COLO668 (cell line): ENCODE measurements around the gene ZFHX3.

Experiments
- DNase-seq: peaks from one replicate; lab custom pipeline; 2025; ENCODE audit not compliant: unreplicated experiment; lab: John Stamatoyannopoulos, UW

The ZFHX3 gene

DNA sequence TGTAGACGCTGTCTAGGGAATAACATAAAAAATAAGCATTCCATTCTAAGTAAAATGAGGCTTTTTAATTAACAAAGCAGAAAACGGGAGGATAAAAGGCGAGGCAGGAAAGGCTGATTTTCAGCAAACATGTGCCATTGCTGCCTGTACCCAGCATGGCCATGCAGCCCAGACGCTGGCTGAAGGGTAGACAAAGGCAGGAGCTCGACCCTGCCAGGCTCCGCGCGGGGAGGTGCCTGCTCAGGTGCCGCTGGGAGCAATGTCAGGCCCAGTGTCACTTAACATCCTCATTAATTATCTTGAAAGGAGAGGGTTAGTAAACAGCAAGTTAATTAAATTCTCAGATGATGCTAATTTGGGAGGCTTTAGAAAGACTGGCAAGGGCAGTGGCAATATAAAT lies 136.0 kb downstream of the ZFHX3 start:
- DNase-seq = no peak

DNA sequence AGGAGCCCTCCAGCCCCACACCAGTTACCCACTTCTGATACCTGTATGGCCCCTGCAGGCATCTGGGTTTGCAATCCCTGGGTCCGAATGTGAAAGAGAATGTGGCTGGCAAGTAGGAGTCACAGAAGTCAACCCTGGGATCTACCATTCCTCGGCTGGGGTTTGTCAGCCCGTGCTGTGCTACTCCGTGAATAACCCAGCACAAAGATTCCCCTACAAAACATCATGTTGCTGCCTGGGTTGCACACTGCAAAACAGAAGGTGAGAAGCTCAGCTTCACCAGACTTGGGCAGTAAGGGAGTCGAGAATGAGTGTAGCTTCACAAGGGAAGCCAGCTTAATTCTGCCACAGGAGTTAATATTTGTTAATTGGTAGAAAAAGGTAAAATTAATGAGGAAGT lies 137.1 kb downstream of the ZFHX3 start:
- DNase-seq = no peak

DNA sequence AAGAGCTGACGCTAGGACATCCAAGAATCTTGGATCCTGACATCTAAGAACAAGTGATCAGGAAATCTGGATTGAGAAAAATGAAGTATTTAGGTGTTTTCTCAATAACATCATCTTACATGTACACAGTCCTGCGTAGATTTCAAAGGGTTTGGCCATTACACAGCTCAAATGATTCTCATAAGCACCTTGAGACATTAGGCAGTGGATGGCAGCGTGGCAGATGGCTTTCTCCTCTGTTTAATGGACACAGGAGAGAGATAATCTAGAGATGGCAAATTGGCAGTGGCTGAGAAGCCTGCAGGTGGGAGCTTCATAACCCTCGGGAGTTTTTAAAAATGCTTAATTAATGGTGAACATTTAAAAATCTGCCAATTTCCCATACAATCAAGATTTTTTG lies 137.5 kb downstream of the ZFHX3 start:
- DNase-seq = no peak

DNA sequence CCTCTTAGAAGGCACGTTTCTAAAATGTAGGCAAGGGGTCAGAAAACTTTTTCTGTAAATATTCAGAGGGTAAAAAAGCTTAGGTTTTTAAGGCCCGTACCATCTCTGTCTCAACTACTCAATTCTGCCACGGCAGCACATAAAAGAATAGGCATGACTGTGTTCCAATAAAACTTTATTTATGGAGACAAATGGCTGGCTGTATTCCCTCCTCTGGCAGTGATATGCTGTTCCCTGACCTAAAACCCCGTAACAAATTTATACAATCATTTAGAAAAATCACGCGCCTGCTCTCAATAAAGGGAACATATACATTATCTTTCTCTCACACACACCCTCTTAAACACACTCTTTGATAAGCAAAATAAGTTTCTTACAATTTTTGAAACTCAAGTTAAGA lies 138.7 kb downstream of the ZFHX3 start:
- no peak for DNase-seq

DNA sequence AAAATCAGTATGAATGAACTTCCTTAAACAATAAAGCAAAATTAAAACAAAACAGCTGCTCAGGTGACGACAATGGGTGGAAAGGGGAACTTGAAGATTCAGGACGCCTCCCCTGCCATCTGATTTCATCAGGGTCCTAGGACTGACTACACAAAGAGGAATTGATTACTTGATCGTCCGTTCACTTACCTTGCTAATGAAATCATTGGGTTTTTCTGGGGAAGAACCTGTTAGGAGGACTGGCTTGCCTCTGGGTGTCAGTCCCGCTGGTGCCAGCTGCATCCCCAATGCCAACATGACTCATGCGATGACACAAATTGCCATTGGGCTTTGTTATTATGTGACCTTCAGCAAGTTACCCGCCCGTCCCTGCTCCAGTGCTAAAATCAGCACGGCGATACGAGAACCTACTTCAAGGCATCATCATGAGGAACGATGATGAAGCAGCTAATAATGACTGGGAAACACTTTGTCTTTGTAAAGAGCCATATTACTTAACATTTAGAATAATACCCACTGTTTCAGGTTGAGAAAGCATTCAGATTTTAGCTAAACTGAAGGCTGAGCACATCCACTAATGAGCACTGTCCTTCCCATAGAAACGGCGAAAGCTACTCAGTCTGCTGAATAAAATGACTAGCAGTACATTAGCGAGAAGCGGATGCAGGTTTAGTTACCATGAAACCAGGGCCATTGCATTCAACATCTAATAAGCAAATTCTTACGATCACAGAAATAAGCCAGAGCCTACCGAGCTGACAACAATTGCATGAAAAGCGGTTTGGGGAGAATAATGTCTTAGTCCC lies 139.4 kb downstream of the ZFHX3 start:
- peak; percentile 37 for DNase-seq

DNA sequence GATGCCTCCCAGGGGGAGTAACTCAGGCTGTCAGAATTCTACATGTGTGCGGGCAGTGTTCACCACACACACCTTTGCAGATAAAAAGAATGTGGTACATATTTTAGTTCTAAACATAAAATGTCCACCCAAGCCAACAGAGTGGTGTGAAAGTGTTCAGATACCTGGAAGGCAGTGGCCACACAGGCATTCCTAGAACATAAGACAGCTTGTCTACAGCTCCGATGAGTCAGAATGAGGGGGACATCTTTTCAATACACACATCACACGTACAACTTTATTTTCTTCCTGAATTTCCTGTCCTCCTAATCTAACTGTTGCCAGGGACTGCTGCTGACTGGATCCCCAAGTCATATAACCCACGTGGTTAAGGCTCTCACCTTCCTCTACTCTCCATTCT lies 142.3 kb downstream of the ZFHX3 start:
- no peak for DNase-seq

DNA sequence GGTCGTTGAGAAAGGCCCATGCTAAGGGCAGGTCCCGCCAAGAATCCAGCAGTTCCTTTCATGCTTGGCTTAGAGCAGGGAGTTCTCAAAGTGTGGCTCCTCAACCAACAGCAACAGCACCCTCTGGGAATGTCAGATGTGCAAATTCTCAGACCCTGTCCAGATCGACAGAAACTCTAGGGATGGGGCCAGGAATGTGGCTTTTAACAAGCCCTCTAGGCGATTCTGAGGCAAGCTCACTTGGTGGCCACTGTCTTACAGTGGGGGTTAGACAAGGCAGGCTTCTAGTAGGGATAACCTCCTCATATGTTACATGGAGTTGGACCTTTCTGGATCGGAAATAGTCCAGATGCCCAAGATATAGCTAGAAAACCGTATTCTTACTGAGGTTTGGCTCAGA lies 144.8 kb downstream of the ZFHX3 start:
- DNase-seq = no peak

DNA sequence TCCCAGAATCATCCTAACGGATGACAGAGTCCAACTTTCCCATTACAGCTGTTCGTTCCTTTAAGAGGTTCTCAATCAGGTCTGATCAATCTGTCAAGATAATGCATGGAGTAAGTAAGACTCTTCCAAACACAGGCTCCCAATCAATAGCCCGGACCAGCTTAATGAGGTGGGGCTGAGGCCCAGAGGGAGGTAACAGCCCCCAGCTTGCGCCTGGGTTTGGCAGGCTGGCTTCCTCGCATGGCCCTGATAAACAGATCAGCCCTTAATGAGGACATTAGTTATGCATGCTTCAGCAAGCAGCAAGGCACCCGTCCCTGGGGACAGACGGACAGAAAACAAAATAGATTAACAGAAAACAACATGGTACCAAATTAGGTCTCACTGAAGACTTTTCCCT lies 145.7 kb downstream of the ZFHX3 start:
- DNase-seq = no peak

DNA sequence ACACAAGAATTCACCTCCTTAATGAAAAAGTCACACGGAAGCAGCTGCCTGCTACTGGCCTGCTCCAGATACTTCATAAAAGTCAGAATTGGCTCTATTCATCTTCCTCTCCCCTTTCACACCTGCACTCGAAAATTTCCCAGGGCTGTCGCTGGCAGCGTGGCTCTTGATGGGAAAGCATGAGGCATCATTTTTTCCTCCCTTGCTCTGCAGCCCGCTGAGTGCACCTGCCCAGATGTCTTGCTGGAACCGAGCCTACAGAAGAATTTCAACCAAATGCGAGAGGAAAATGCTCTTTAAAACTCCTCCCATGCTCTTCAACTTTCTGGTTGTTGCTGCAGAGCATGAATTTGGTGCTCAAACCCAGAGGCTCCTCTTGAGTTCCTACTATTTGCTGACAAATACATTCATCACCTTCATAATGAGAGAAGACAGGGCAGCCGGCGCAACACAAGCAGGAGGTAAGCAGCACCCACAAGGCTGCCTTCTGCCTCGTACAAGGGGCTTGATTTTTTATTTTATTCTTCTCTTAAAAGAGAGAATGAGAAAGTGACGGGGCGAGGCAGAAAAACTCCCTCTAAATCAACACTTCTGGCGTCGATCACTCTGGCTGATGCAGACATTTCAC lies 146.8 kb downstream of the ZFHX3 start:
- DNase-seq = no peak

DNA sequence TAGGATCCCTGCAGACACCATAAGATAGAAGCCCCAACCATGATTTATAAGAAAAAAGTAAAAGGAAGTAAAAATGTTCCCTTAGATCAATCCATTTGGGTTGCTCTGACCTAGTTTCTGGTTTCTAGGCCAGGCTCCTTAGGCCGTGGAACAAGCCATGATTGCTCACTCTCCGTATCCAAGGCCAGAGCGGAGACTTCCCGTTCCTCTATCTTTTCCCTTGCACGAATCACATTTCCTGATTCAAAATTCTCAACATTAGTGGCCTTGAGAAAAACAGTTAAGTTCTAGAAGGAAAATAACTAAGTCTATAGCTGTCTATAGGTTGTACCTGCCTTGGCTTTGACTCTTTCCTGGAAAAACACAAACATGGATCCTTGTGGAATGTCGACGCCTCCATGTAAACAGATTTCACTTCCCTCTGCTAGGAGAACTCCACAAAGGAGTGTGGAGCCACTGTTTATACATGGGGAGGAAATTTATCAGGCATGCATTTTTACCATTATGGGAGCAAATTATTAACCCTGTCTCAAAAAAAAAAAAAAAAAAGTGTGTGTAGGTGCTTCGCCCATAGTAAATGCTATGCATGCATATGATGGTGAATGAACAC lies 149.6 kb downstream of the ZFHX3 start:
- DNase-seq = no peak

DNA sequence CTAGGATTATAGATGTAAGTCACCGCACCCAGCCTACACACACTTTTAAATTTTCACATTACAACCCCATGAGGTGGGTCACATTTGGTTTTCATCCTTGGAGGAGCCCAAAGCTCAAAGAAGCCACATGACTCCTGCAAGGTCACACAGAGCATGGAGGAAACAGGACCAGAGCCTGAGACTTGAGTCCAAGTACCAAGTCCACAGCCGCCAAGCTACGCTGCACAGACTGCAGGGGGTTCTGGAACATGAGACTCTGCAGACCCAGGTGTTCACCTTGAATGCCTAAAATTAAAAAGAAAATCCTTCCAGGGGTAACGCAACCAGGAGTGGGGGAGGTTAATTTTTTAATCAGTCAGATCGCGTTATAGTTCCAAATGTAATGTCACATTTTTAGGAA lies 150.2 kb downstream of the ZFHX3 start:
- no peak for DNase-seq

DNA sequence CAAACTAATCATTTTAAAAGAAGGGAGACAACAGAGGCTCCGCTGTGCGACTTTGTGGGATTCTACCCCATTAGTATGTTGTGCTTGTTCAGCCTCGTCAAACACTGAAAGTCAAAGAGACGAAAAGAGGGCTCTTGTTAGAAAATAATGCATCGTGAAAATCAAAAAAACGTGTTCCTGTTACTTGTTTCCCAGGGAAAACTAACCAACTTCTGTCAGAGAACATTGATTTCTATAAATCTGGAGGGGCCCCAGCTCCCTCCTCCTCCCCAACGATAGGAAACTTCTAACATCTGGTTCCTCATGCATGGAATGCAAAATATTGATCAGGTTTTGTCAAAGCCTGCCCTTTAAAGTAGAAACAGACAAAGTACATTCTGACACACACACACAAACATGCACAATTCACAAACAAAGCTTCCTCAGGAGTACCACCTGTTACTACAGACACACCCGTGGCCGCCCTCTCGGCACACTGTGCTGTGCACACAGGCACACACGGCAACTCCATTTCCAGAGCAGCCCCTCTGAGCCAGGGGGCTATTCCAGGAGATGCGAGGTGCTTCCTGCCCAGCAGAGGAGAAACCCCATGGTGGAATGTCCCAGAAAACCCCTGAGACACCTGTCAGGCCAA lies 151.3 kb downstream of the ZFHX3 start:
- DNase-seq = no peak

DNA sequence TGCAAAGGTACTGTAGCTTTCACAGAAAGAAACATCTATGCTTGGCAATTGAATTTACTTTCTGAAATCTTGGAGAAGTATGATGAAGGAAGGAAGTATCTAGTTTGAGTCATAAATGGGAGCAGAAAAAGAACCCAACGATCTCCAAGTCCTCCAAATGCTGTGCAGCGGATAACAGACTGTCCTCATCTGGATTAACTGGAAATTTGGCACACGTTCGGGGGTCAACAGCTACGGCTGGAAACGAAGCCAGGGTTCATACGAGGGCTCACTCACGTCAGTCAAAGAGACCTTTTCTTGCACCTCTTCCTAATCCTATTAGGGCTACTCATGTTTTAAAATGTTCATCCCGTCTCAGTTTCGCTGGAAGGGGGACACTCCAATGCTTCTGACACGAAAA lies 152.0 kb downstream of the ZFHX3 start:
- no peak for DNase-seq

DNA sequence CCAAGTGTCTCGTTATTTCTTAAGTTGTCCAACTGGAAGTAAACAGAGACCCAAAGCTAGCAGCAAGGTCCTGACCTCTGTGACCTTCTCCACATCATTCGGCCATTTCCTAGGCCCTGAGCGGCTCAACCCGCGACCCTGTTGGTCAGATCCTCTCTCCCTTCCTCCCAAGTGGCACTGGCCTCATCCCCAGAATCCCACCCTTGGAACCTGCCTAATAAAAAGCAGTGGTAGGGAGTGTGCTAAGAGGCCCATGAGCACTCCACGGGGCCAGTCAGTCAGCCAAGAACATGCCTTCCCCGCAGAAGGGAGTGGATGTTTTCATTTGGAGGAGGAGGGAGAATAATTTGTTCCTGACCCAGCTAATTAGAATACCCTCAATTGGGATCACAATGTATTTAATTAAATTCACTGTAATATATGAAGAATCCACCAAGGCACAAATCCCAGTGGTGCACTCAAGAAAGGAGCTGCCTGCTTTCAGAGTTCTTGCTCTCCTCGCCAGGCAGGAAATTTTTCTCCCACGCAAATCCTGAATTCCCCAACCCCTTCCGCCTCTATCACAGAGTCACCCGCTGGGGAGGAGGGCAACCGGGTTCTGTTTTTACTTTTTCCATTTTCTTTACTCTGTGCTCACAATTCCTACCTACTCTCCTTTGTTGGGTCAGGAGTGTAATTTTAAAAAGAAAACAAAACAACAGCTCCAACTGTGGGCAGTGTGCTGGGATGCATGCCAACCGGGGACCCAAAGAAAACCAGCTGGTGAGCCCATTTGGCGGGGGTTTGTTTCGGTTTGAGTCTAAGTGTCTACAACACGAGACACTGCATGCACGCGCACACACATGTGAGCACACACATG lies 153.4 kb downstream of the ZFHX3 start:
- no peak for DNase-seq

DNA sequence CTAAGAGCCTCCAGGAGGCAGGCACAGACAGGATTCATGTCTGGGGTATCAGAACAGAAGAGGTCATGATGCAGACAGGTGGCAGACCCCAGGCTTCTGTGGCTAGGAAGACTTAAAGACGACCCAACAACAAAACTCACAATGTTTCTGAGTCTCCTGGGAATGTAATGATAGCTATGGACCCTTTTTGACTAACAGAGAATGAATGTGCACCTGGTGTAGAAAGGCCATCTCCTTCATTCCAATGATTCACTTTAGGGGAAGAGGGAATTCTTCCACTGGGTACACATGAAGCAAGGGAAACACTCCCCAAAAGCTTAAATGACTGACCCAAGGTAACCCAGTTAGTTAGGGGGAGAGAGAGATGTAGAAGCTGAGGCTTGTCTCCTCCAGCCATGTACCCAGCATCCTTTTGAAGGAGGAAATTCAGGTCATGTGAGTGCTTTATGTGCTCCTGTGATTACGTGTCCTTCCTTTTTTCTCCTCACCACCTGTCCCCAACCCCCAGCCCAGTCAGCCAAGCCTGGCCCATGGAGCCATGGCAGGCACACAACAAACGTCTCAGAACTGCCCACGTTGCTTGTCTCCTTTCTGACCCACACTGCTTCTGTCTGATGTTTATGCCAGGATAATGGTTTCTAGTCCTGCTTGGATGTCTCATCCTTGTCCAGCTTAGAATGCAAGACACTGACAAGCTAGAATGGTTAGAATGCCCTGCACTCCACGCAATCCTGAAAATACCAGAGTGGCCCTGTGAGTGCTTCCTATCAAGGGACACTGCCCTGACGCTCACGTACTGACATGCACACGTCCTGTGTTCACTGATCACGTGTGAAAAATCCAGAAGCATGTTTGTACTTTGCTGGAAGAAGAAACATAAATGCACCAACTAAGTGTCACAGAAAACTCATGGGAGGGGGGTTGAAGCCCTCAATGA lies 156.4 kb downstream of the ZFHX3 start:
- no peak for DNase-seq

DNA sequence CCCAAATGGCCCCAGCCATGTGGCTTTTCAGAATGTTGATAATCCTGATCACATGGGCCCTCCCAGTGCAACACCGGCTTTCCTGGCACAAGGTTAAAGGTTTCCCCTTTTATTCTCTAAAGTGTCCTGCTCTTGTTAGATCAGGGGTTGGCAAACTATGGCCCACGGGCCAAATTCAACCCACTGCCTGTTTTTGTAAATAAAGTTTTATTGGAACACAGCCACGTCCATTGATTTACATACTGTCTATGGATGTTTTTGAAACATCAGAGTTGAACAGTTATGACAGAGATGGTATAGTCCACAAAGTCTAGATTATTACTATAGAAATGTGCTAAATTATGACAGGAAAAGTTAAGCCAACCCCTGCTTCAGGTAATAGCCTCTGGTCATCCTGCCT lies 157.3 kb downstream of the ZFHX3 start:
- no peak for DNase-seq

DNA sequence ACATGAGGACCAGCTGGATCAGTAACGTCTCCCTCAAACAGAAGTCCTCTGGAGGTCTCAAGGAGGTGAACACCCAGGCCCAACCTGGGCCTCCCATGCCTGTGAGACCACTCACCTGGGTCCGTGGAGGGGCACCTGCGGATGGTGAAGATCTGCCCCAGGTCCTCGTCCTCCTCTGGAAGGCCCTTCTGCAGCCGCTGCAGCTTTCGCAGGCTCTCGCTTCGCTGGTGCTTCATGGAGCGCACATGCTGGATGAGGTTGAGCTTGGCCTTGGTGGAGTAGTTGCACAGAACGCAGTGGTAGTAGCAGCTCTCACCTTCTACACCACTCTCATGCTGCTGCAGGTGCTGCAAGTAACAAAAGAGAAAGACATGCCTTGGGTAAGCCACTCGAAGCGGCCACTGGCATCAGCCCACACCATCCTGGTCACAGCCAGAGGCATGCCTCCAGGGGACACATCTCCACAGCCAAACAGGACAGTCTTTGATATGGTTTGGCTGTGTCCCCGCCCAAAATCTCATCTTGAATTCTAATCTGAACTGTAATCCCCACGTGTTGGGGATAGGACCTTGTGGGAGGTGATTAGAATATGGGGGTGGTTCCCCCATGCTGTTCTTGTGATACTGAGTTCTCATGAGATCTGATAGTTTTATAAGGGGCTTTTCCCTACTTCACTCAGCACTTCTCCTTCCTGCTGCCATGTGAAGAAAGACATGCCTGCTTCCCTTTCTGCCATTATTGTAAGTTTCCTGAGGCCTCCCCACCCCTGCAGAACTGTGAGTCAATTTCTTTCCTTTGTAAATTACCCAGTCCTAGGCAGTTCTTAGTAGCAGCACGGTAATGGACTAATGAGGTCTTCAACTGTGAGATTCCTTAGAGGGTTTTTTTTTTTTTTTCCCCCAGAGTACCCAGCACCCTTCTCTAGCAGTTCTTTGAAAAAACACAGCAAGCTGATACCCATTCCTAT lies 158.0 kb downstream of the ZFHX3 start:
- no peak for DNase-seq

DNA sequence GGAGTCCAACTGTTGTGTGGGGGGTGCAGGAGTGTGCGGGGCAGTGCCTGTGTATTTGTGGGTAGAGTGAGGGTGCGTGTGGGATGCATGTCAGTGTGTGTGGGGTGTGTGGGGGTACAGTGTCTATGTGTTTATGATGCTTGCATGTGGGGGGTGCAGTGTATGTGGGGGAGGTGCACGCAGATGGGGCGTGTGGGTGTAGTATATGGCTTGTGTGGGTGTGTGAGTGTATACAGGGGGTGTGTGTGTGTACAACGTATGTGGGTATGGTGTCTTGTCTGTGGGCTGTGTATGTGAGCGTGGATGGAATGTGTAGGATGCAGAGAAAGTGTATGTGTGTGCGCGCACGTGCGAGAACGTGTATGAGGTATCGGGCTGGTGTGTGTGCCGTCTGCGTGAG lies 160.4 kb downstream of the ZFHX3 start:
- DNase-seq = no peak
